OCI-LY3 (cell line): ENCODE results near the gene CCDC28B.
"Not testable (repeated sequence)": the region's sequence is repeated elsewhere in the genome, so short reads cannot be mapped to it uniquely, and the experiment has no call there.

Source experiments
- CTCF ChIP-seq: fragments of 200-600, 300-600 bp; sonication (generic); IDR thresholded peaks from 2 replicates; pipeline ENCODE4 v1.5.1; 2014; ENCODE audit warnings: antibody characterized with exemption, low read length, low read depth
- EZH2phosphoT487 ChIP-seq: fragments of 200-600 bp; shearing (Covaris generic); IDR thresholded peaks from 2 replicates; pipeline ENCODE4 v1.6.1; 2018; ENCODE audit warnings: antibody characterized with exemption, mixed run types, low read depth

GRCh38 chr1:32165633-32166032 is 34.8 kb upstream of the CCDC28B start:
- TF ChIP-seq CTCF, EZH2phosphoT487: not testable (repeated sequence)
